ENCODE results near the gene TMC1.

Gene TMC1

DNA sequence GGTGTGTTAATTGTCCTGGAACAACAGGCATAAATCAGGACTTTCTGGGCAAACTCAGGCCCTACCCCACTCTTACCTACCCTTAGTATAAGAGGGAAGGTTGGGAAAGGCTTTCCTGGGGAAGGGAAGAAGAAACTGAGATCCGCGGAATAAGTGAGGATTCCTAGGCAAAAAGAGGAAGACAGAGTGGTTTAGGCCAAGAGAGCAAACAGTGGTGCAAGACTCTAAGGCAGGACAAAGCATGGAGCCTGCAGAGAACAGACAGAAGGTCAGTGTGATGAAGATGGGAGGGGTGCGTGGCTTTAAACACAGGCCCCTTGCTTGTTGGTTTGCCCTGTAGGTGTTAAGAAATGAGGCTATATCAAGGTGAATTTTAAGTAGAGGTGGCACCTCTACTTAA lies 69.4 kb downstream of the TMC1 start:
- TF ChIP-seq, protein P1, sequence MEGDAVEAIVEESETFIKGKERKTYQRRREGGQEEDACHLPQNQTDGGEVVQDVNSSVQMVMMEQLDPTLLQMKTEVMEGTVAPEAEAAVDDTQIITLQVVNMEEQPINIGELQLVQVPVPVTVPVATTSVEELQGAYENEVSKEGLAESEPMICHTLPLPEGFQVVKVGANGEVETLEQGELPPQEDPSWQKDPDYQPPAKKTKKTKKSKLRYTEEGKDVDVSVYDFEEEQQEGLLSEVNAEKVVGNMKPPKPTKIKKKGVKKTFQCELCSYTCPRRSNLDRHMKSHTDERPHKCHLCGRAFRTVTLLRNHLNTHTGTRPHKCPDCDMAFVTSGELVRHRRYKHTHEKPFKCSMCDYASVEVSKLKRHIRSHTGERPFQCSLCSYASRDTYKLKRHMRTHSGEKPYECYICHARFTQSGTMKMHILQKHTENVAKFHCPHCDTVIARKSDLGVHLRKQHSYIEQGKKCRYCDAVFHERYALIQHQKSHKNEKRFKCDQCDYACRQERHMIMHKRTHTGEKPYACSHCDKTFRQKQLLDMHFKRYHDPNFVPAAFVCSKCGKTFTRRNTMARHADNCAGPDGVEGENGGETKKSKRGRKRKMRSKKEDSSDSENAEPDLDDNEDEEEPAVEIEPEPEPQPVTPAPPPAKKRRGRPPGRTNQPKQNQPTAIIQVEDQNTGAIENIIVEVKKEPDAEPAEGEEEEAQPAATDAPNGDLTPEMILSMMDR (conservative IDR thresholded peaks at IDR 0.05), result no peak
- no peak overlapping the region for H3K27ac ChIP-seq

DNA sequence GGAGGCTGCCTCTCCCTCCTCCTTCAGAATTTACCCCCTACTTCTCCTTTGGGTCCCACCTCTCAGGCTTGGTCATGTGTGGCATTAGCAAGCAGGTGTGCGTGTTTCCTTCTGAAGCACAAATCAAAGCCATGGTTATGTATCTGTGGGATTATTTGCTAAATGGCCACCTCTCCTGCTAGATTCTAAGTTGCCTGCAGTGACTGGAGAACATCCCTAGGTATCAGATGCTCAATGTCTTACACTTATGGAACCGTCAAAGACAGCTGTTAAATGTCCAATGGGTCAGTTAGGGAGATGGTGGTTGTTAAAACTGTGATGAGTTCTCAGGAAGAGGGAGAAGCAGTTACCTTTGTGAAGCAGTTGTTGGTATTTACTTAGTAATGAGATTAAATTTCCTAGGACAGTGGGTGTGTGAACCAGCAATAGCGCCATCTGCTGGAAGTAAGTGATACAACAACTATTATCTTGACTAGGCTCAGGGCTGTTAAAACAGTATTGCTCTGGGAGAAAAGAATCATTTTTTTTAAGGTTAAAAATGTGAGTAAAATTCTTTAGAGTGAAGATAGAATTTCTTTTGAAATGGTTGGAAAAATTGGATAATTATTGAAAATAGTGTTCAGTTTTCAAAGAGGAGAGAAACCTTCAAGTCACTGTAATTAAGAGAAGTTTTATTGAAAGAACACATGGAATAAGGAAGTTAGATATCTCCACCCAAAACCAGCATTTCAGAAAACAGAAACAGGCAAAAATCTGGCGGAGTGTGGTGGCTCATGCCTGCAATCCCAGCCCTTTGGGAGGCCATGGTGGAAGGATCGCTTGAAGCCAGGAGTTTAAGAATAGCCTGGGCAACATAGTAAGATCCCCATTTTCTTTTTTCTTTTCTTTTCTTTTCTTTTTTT lies 71.3 kb downstream of the TMC1 start:
- H3K27ac ChIP-seq, result peak overlapping the region; percentile 53
- TF ChIP-seq, protein P1 (conservative IDR thresholded peaks at IDR 0.05), result peak; percentile 85

DNA sequence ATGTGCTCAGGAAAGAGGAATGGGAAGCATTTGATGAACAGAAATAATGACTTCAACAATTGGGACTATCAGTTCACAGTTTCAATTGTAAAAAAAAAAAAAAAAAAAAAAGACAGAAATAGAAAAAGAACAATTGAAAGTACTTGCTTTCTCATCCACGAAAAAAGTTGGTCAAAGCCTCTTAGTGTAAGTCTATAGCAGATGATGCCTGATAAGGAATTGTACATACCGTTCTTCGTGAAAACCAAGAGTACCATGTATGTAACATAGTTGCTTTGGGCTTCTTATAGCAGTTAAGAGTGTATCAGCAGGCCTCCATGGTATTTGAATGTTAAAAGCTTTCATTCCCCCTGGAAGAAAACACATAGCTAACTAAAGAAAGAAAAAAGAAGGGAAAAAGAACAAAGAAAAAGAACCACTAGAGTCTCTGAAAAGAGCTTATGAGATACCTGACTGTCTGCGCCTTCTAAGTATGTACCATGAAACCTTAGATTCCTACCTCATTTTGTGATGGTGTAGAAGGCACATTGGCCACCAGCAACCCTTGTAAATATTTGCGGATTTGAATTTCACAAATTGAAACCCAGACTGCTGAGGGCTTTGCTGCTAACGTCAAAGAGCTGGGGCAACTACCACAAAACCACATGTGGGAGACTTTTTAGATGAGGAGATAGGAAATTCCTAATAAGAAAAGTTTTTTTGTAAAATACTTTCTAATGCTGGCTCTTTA lies 75.2 kb downstream of the TMC1 start:
- no peak overlapping the region for H3K27ac ChIP-seq
- TF ChIP-seq, protein P1 (conservative IDR thresholded peaks at IDR 0.05), result no peak

DNA sequence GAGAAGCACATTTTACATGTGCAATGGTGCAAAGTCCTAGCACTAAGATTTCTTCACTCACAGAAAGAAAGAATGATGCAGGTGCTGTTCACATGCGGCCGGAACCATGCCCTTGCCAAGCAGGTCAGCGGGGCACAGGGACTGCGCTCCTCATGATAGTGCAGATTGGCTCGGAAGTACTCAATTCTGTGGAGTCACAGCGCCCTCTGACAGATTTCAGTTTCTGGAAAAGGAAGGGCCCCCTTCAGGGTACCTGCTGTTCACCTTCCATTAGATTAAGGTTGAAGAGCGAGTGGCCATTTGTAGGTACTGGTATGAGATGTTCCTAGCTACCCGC lies 75.7 kb downstream of the TMC1 start:
- TF ChIP-seq, protein P1 (conservative IDR thresholded peaks at IDR 0.05), result no peak
- H3K27ac ChIP-seq, result no peak overlapping the region

- TF ChIP-seq, protein P1 (conservative IDR thresholded peaks at IDR 0.05), result no peak
- no peak overlapping the region for H3K27ac ChIP-seq
Observed at GRCh38 chr9:72597601-72598000, 76.2 kb downstream of the TMC1 start.

- TF ChIP-seq, protein P1 (conservative IDR thresholded peaks at IDR 0.05), result no peak
- no peak overlapping the region for H3K27ac ChIP-seq
Observed at GRCh38 chr9:72598639-72599038, 77.2 kb downstream of the TMC1 start.

DNA sequence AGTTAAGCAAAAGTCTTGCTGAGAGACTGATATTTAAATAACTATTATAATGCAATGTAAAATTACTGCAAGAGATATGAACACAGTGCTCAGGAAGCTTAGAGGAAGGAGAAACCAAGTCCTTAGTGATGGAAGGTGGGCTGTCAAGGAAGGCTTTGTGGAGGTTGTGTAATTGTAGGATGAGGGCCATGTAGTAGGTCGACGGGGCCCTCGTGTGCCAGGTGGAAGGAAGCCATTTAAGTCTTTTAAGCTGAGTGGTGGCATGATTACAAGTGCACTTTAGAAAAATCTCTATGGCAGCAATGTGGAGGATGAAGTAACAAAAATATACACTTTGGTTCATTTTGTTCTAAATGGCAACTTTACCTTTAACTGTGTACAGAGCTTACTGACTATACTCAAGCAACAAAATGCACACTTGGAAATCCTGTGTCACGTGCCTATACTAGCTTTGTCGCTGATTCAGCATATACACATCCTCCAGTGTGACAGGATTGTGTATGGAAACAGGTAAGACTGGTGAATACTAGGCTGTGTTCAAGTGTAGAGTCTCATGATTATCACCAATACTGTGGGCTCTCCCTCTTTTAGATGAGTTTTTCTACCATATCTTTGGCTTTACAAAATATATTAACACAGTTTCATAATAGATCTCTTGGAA lies 78.6 kb downstream of the TMC1 start:
- no peak overlapping the region for H3K27ac ChIP-seq
- TF ChIP-seq, protein P1 (conservative IDR thresholded peaks at IDR 0.05), result peak; percentile 28

Data from VCaP (cell line).